HL-60 (cell line): ENCODE data around the gene LILRB2.
A peak's percentile ranks its signal among the peaks of the same experiment; 100 is the strongest.
"Not testable (repeated sequence)": the region's sequence is repeated elsewhere in the genome, so short reads cannot be mapped to it uniquely, and the experiment has no call there.

Source experiments
- GABPA ChIP-seq: IDR thresholded peaks from 2 replicates; pipeline ENCODE4 v1.6.1; 2012; ENCODE audit warnings: low read depth
- POLR2AphosphoS5 ChIP-seq: IDR thresholded peaks from 2 replicates; pipeline ENCODE4 v1.6.1; 2012; ENCODE audit warnings: low read depth
- SPI1 ChIP-seq: IDR thresholded peaks from 2 replicates; pipeline ENCODE4 v1.6.1; 2012; ENCODE audit warnings: low read depth, mild to moderate bottlenecking, borderline replicate concordance
- TF ChIP-seq, protein P1 (sequence below): IDR thresholded peaks from one replicate; pipeline ENCODE4 v1.5.1; 2011; ENCODE audit warnings: low read length, control low read depth, inconsistent platforms; ENCODE audit not compliant: insufficient read depth
- TF ChIP-seq, protein P2 (sequence below): IDR thresholded peaks from 2 replicates; pipeline ENCODE4 v1.6.1; 2012; ENCODE audit warnings: low read depth; ENCODE audit not compliant: insufficient replicate concordance

- not testable (repeated sequence) for TF ChIP-seq POLR2AphosphoS5, GABPA
- TF ChIP-seq, protein P1, sequence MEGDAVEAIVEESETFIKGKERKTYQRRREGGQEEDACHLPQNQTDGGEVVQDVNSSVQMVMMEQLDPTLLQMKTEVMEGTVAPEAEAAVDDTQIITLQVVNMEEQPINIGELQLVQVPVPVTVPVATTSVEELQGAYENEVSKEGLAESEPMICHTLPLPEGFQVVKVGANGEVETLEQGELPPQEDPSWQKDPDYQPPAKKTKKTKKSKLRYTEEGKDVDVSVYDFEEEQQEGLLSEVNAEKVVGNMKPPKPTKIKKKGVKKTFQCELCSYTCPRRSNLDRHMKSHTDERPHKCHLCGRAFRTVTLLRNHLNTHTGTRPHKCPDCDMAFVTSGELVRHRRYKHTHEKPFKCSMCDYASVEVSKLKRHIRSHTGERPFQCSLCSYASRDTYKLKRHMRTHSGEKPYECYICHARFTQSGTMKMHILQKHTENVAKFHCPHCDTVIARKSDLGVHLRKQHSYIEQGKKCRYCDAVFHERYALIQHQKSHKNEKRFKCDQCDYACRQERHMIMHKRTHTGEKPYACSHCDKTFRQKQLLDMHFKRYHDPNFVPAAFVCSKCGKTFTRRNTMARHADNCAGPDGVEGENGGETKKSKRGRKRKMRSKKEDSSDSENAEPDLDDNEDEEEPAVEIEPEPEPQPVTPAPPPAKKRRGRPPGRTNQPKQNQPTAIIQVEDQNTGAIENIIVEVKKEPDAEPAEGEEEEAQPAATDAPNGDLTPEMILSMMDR = not testable (repeated sequence)
- TF ChIP-seq, protein P2, sequence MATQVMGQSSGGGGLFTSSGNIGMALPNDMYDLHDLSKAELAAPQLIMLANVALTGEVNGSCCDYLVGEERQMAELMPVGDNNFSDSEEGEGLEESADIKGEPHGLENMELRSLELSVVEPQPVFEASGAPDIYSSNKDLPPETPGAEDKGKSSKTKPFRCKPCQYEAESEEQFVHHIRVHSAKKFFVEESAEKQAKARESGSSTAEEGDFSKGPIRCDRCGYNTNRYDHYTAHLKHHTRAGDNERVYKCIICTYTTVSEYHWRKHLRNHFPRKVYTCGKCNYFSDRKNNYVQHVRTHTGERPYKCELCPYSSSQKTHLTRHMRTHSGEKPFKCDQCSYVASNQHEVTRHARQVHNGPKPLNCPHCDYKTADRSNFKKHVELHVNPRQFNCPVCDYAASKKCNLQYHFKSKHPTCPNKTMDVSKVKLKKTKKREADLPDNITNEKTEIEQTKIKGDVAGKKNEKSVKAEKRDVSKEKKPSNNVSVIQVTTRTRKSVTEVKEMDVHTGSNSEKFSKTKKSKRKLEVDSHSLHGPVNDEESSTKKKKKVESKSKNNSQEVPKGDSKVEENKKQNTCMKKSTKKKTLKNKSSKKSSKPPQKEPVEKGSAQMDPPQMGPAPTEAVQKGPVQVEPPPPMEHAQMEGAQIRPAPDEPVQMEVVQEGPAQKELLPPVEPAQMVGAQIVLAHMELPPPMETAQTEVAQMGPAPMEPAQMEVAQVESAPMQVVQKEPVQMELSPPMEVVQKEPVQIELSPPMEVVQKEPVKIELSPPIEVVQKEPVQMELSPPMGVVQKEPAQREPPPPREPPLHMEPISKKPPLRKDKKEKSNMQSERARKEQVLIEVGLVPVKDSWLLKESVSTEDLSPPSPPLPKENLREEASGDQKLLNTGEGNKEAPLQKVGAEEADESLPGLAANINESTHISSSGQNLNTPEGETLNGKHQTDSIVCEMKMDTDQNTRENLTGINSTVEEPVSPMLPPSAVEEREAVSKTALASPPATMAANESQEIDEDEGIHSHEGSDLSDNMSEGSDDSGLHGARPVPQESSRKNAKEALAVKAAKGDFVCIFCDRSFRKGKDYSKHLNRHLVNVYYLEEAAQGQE = not testable (repeated sequence)
- peak; percentile 33; the same call in 1 of the 2 replicates for TF ChIP-seq SPI1
Measured at GRCh38 chr19:54242646-54243045, 38.3 kb downstream of the LILRB2 start, which contains the start of gene LILRA6.
